Adipose tissue (tissue), 3 donors: ENCODE data around the gene ZZZ3. TPM values are rescaled to one million over a fixed set of nuclear protein-coding genes. Genes with fewer than 3 reads are reported as not detected.
"Not testable (repeated sequence)": the region's sequence is repeated elsewhere in the genome, so short reads cannot be mapped to it uniquely, and the experiment has no call there.

Experiments
- H3K27ac ChIP-seq: one replicate; pipeline ENCODE4 v1.5.1; 2013; ENCODE audit warnings: low read depth, low read length
- WGBS, 3 donors: extraction: QIAGEN DNeasy Blood & Tissue Kit; methylation state at CpG; one replicate each; pipeline ENCODE4 v1.1.7; 2013; 5-methylcytosine and 5-hydroxymethylcytosine counted together
- polyA plus RNA-seq, 3 donors: library from polyadenylated mRNA; stranded (reverse); fragments of 200-250 nt; gene quantifications; one replicate each; pipeline ENCODE4 v1.2.3, GENCODE V29; 2013
- donor health status: healthy with polysubstance abuse.
- donor health status: Bipolar disorder and iron deficiency.
- donor health status: healthy.

The ZZZ3 gene
- polyA plus RNA-seq, 3 donors, result 7.8 to 10.0 (median 9.3) TPM

- WGBS, 3 donors, result 85 to 92% (median 86%) methylated on average over 1 of the region's 1 CpG
Measured at GRCh38 chr1:77673716-77674355, 8.6 kb downstream of the ZZZ3 start.

GRCh38 chr1:77673030-77673429 lies 9.4 kb downstream of the ZZZ3 start:
- WGBS, 3 donors, result 88 to 94% (median 92%) methylated on average over 6 of the region's 6 CpGs
- no peak overlapping the region for H3K27ac ChIP-seq

More at GRCh38 chr1:77673716-77674355, 8.6 kb downstream of the ZZZ3 start:
- no peak overlapping the region for H3K27ac ChIP-seq

GRCh38 chr1:77672374-77672773 lies 10.1 kb downstream of the ZZZ3 start:
- WGBS, 3 donors, result 71 to 96% (median 86%) methylated on average over 2 of the region's 2 CpGs
- no peak overlapping the region for H3K27ac ChIP-seq

- 81 to 87% (median 86%) methylated on average over 5 of the region's 5 CpGs for WGBS, 3 donors
- no peak overlapping the region for H3K27ac ChIP-seq
Measured at GRCh38 chr1:77671836-77672235, 10.6 kb downstream of the ZZZ3 start.

GRCh38 chr1:77670330-77670729 lies 12.1 kb downstream of the ZZZ3 start:
- H3K27ac ChIP-seq, result no peak overlapping the region
- 93 to 95% (median 94%) methylated on average over 7 of the region's 7 CpGs for WGBS, 3 donors

GRCh38 chr1:77668924-77669449 lies 13.5 kb downstream of the ZZZ3 start:
- no peak overlapping the region for H3K27ac ChIP-seq
- WGBS, 3 donors, result 39 to 67% (median 48%) methylated on average over 1 of the region's 1 CpG

- WGBS, 3 donors, result 68 to 79% (median 76%) methylated on average over 3 of the region's 3 CpGs
- no peak overlapping the region for H3K27ac ChIP-seq
Measured at GRCh38 chr1:77664939-77665516, 17.4 kb downstream of the ZZZ3 start.

GRCh38 chr1:77661696-77662095 lies 20.8 kb downstream of the ZZZ3 start:
- WGBS, 3 donors, result 87 to 90% (median 90%) methylated on average over 4 of the region's 4 CpGs

GRCh38 chr1:77659879-77660593 lies 22.4 kb downstream of the ZZZ3 start:
- H3K27ac ChIP-seq, result no peak overlapping the region
- WGBS, 3 donors, result 76 to 99% (median 97%) methylated on average over 4 of the region's 4 CpGs

More at GRCh38 chr1:77661696-77662095, 20.8 kb downstream of the ZZZ3 start:
- H3K27ac ChIP-seq, result no peak overlapping the region

- no peak overlapping the region for H3K27ac ChIP-seq
- WGBS, 3 donors, result 97 to 99% (median 98%) methylated on average over 6 of the region's 6 CpGs
Measured at GRCh38 chr1:77658271-77658670, 24.2 kb downstream of the ZZZ3 start.

GRCh38 chr1:77655431-77655974 lies 27.0 kb downstream of the ZZZ3 start:
- no peak overlapping the region for H3K27ac ChIP-seq
- 21 to 68% (median 61%) methylated on average over 2 of the region's 2 CpGs for WGBS, 3 donors

GRCh38 chr1:77652970-77653516 lies 29.4 kb downstream of the ZZZ3 start:
- 76 to 93% (median 91%) methylated on average over 6 of the region's 6 CpGs for WGBS, 3 donors
- H3K27ac ChIP-seq, result no peak overlapping the region

GRCh38 chr1:77652268-77652667 lies 30.2 kb downstream of the ZZZ3 start:
- no peak overlapping the region for H3K27ac ChIP-seq

- no peak overlapping the region for H3K27ac ChIP-seq
- WGBS, 3 donors, result 96 to 100% (median 100%) methylated on average over 2 of the region's 2 CpGs
Measured at GRCh38 chr1:77649127-77649526, 33.3 kb downstream of the ZZZ3 start.

GRCh38 chr1:77646224-77646623 lies 36.2 kb downstream of the ZZZ3 start:
- WGBS, 3 donors, result 98 to 99% (median 99%) methylated on average over 6 of the region's 6 CpGs
- not testable (repeated sequence) for H3K27ac ChIP-seq

- 94 to 97% (median 96%) methylated on average over 2 of the region's 2 CpGs for WGBS, 3 donors
- H3K27ac ChIP-seq, result no peak overlapping the region
Measured at GRCh38 chr1:77643456-77643855, 39.0 kb downstream of the ZZZ3 start.

GRCh38 chr1:77642941-77643340 lies 39.5 kb downstream of the ZZZ3 start:
- 96 to 97% (median 97%) methylated on average over 3 of the region's 3 CpGs for WGBS, 3 donors
- H3K27ac ChIP-seq, result no peak overlapping the region

- H3K27ac ChIP-seq, result no peak overlapping the region
- WGBS, 3 donors, result 88 to 92% (median 90%) methylated on average over 5 of the region's 5 CpGs
Measured at GRCh38 chr1:77642196-77642595, 40.3 kb downstream of the ZZZ3 start.

GRCh38 chr1:77639557-77640069 lies 42.8 kb downstream of the ZZZ3 start:
- WGBS, 3 donors, result 94 to 95% (median 95%) methylated on average over 4 of the region's 4 CpGs
- no peak overlapping the region for H3K27ac ChIP-seq
